ENCODE measurements around the gene CYB5D1.

DNA sequence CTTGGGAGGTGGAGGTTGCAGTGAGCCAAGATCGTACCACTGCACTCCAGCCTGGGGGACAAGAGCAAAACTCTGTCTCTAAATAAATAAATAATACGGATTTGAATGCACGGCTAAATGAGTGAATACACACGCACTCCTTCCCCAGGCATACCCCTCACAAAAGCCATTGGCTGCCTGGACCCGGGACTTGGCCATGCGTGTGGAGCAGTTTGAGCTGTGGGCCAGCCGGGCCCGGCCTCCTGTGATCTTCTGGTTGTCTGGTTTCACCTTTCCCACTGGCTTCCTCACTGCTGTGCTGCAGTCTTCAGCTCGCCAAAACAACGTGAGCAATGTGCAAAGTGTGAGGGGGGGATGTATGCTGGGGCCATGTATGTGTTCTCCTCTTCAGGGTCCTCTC, 25.4 kb upstream of the CYB5D1 start:
- no peak for TF ChIP-seq POLR2A (IDR thresholded peaks at IDR 0.05)
- no peak for TF ChIP-seq CTCF (IDR thresholded peaks at IDR 0.05)

Measured in body of pancreas (tissue), 4 donors.